Measurements from ENCODE around the gene PIGB. TPM values are rescaled to one million over a fixed set of nuclear protein-coding genes. Genes with fewer than 3 reads are reported as not detected.
A peak's percentile ranks its signal among the peaks of the same experiment; 100 is the strongest.

The PIGB gene
- total and polyA plus RNA-seq, 2 of the 13 experiments (the other 11 are each of a cell fraction or from before 2014, with no cell fraction given) = 14.5 to 19.1 TPM

DNA sequence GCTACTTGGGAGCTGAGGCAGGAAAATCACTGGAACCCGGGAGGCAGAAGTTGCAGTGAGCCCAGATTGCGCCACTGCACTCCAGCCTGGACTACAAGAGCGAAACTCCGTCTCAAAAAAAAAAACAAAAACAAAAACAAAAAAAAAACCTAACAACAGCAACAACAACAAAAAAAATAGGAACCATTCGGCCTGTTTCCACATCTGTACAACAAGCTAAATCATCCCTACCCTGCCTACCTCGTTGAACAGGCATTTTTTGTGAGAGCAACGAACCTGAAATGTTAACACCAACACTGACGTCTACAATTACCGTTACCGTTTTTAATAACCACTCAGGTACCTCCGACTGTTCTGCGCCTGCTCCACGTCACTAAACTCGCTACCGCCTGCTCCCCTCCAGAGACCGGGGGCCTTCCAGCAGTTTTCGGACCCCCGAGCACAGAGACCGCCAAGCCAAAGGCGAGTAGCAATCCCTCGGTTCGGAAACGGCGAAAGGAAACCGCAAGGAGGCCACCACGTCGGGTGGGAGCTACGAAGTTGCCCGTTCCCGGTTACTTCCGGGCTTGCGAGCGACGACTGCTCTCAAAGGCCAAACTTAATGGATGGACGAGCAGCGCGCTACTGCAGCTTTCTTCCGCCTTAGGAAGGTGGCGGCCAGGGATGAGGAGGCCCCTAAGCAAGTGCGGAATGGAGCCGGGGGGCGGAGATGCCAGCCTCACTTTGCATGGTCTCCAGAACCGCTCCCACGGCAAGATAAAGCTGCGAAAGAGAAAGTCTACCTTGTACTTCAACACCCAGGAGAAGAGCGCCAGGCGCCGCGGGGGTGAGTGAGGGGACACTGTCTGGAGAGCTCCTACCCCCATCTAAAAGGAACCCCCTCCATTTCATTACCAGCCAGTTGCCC is at the start of gene PIGB, which contains the start of gene PIGBOS1 (continued):
- TF ChIP-seq ZNF841 (CRISPR knock-in tag; IDR thresholded peaks at IDR 0.05; ENCODE audit: borderline replicate concordance) = 0 out of 2 replicates have a peak, but pooled peaks have one; percentile 37
- TF ChIP-seq NFIC (IDR thresholded peaks at IDR 0.05; ENCODE audit: low read length) = no peak
- TF ChIP-seq ZNF205 (CRISPR knock-in tag; IDR thresholded peaks at IDR 0.05) = peak; percentile 72; the same call in 1 of the 2 replicates
- 0 out of 2 replicates have a peak, but pooled peaks have one; percentile 29 for TF ChIP-seq ZNF766 (CRISPR knock-in tag; IDR thresholded peaks at IDR 0.05; ENCODE audit: borderline replicate concordance)
- no peak for TF ChIP-seq RBAK (CRISPR knock-in tag; IDR thresholded peaks at IDR 0.05)
- TF ChIP-seq IRF9 (CRISPR knock-in tag; IDR thresholded peaks at IDR 0.05; ENCODE audit: borderline replicate concordance) = peak; percentile 69; the same call in 1 of the 2 replicates
- TF ChIP-seq MIER3 (CRISPR knock-in tag; IDR thresholded peaks at IDR 0.05; ENCODE audit: borderline replicate concordance) = peak; percentile 79; the same call in 1 of the 2 replicates
- TF ChIP-seq ZNF788 (CRISPR knock-in tag; IDR thresholded peaks at IDR 0.05; ENCODE audit: borderline replicate concordance) = peak; percentile 78; the same call in 1 of the 2 replicates
- no peak for TF ChIP-seq PREB (CRISPR knock-in tag; IDR thresholded peaks at IDR 0.05)
- no peak for TF ChIP-seq KDM6A (CRISPR knock-in tag; IDR thresholded peaks at IDR 0.05; ENCODE audit: low read depth)
- TF ChIP-seq NR1H2 (CRISPR knock-in tag; IDR thresholded peaks at IDR 0.05; ENCODE audit: borderline replicate concordance, low read depth) = no peak
- no peak for TF ChIP-seq ZNF432 (CRISPR knock-in tag; IDR thresholded peaks at IDR 0.05; ENCODE audit: borderline replicate concordance)
- TF ChIP-seq DMAP1 (CRISPR knock-in tag; IDR thresholded peaks at IDR 0.05) = peak; percentile 85; the same call in 1 of the 2 replicates
- no peak for TF ChIP-seq FIP1L1 (IDR thresholded peaks at IDR 0.05; ENCODE audit: borderline replicate concordance, insufficient read depth, low read depth, low read length)
- peak; percentile 27; the same call in 1 of the 2 replicates for TF ChIP-seq ZNF773 (CRISPR knock-in tag; IDR thresholded peaks at IDR 0.05; ENCODE audit: borderline replicate concordance)
- TF ChIP-seq, protein P1, sequence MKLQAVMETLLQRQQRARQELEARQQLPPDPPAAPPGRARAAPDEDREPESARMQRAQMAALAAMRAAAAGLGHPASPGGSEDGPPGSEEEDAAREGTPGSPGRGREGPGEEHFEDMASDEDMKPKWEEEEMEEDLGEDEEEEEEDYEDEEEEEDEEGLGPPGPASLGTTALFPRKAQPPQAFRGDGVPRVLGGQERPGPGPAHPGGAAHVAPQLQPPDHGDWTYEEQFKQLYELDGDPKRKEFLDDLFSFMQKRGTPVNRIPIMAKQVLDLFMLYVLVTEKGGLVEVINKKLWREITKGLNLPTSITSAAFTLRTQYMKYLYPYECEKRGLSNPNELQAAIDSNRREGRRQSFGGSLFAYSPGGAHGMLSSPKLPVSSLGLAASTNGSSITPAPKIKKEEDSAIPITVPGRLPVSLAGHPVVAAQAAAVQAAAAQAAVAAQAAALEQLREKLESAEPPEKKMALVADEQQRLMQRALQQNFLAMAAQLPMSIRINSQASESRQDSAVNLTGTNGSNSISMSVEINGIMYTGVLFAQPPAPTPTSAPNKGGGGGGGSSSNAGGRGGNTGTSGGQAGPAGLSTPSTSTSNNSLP (IDR thresholded peaks at IDR 0.05; ENCODE audit: low read depth, low read length) = no peak
- TF ChIP-seq ZNF333 (CRISPR knock-in tag; IDR thresholded peaks at IDR 0.05; ENCODE audit: borderline replicate concordance) = no peak
- TF ChIP-seq CBFB (CRISPR knock-in tag; IDR thresholded peaks at IDR 0.05) = peak; percentile 62; the same call in 1 of the 2 replicates
- TF ChIP-seq ZFP37 (CRISPR knock-in tag; IDR thresholded peaks at IDR 0.05; ENCODE audit: borderline replicate concordance) = no peak
- TF ChIP-seq GABPA (IDR thresholded peaks at IDR 0.05; ENCODE audit: low read depth, low read length) = peak; percentile 61
- TF ChIP-seq GABPA (CRISPR knock-in tag; IDR thresholded peaks at IDR 0.05; ENCODE audit: low read depth) = peak; percentile 89
- TF ChIP-seq ZNF225 (CRISPR knock-in tag; IDR thresholded peaks at IDR 0.05) = no peak; the same call in 1 of the 2 replicates
- no peak for TF ChIP-seq ZFP90 (CRISPR knock-in tag; IDR thresholded peaks at IDR 0.05; ENCODE audit: borderline replicate concordance)

Measured in HepG2 (cell line).